ENCODE results near the gene SPATC1L.

- no peak for TF ChIP-seq CTCF (tag by site-specific recombination; IDR thresholded peaks at IDR 0.05)
- no peak for TF ChIP-seq ZNF23 (tag by site-specific recombination; IDR thresholded peaks at IDR 0.05; ENCODE audit: borderline replicate concordance)
- TF ChIP-seq ZNF658 (tag by site-specific recombination; IDR thresholded peaks at IDR 0.05): no peak
- TF ChIP-seq PATZ1 (tag by site-specific recombination; IDR thresholded peaks at IDR 0.05): no peak
- TF ChIP-seq YY1 (tag by site-specific recombination; IDR thresholded peaks at IDR 0.05): no peak
- no peak for TF ChIP-seq ZNF747 (tag by site-specific recombination; IDR thresholded peaks at IDR 0.05)
- no peak for TF ChIP-seq ZNF707 (tag by site-specific recombination; IDR thresholded peaks at IDR 0.05)
- TF ChIP-seq ZNF639 (tag by site-specific recombination; IDR thresholded peaks at IDR 0.05): no peak
- no peak for TF ChIP-seq ZBTB6 (tag by site-specific recombination; IDR thresholded peaks at IDR 0.05)
These were observed 20.9 kb downstream of the SPATC1L start for GRCh38 chr21:46163380-46163779.

Measured in HEK293 (cell line).